Measurements from ENCODE around the gene MAP2K5. TPM values are rescaled to one million over a fixed set of nuclear protein-coding genes. Genes with fewer than 3 reads are reported as not detected.

MAP2K5 gene
- total RNA-seq, 6 experiments from 2014 or later: 5.0 to 11.6 (median 8.8) TPM

DNA sequence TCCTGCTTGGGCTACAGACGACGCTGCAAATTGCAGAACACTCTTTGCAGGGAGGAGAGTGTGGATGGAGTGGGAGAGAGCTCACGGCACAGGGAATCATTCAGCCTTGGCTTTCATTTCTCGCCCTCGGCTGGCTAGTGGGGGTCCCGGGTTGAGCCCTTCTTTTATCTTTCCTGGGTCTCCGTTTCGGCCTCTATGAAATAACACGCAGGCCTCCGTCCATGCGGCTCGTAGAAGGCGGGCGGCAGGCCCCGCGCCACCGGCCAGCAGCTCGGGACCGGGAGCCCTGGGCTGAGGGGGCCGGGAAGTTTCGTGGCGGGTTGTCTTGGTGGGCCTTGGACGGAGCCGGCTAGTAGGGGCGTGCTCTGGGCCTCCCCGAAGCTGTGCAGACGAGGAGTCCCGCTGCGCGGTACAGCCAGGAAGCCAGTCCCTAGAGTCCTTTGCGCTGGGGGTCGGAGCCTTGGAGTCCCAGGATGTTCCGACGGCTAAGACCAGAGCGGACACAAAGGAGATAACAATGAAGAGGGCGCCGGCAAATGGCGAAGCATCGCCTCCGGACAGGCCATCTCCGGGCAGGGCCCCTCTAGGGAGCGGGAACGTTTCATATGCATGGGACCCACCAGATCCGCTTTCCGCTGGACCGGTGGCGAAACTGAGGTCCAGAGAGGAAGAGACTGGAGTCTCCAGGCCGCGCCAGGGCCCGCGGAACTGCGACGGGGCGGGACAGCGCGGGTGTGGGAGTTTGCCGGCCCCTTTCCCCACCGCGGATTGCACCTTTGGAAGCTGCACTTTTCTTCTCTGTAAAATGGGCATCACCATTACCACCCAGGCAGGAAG, 293.0 kb downstream of the MAP2K5 start:
- H3K9me3 ChIP-seq: no peaks in the 10 kb centered on the region
- WGBS (ENCODE audit: insufficient coverage, low coverage, low lambda C conversion rate, missing lambda C conversion rate): 6% methylated on average over 24 of the region's 59 CpGs
- peak overlapping the region; percentile 22 to 29 (median 28) for H3K4me3 ChIP-seq
- DNase-seq (no peak), ATAC-seq (no peak)
- TF ChIP-seq POLR2A (IDR thresholded peaks at IDR 0.05): no peak
- TF ChIP-seq, protein P1, sequence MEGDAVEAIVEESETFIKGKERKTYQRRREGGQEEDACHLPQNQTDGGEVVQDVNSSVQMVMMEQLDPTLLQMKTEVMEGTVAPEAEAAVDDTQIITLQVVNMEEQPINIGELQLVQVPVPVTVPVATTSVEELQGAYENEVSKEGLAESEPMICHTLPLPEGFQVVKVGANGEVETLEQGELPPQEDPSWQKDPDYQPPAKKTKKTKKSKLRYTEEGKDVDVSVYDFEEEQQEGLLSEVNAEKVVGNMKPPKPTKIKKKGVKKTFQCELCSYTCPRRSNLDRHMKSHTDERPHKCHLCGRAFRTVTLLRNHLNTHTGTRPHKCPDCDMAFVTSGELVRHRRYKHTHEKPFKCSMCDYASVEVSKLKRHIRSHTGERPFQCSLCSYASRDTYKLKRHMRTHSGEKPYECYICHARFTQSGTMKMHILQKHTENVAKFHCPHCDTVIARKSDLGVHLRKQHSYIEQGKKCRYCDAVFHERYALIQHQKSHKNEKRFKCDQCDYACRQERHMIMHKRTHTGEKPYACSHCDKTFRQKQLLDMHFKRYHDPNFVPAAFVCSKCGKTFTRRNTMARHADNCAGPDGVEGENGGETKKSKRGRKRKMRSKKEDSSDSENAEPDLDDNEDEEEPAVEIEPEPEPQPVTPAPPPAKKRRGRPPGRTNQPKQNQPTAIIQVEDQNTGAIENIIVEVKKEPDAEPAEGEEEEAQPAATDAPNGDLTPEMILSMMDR (IDR thresholded peaks at IDR 0.05): no peak
- peaks cover 2 to 39% of the 10 kb centered on the region in 2 donors for H3K27me3 ChIP-seq
- intact Hi-C loops (cut with DNase I): loop anchor here in 1 of 2 donors (10.0 kb wide), 2 partner anchors 331 to 371 kb away; no protein-coding TSS in a partner anchor
- H3K27ac ChIP-seq: no peak overlapping the region
- H3K4me1 ChIP-seq: peaks cover 0 to 50% (median 25%) of the 10 kb centered on the region in 4 donors
- no peaks in the 10 kb centered on the region for H3K36me3 ChIP-seq

DNA sequence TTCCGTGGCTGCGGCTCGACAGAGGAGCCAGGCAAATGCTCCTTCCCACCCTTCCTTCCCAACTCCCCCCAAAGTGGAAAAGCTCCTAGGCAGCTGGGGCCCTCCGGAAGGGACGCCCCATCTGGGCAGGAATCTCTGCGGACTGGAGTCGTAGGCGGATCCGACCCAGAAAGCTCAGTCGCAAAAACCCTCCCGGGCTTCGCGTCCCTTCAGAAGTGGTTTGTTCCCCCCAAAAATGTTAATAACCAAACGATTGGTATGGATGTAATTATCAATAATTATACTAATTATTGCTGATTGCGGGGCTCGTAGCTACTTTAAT, 293.6 kb downstream of the MAP2K5 start:
- no peak for TF ChIP-seq POLR2A (IDR thresholded peaks at IDR 0.05)
- 12% methylated on average over 11 of the region's 16 CpGs for WGBS (ENCODE audit: insufficient coverage, low coverage, low lambda C conversion rate, missing lambda C conversion rate)
- ATAC-seq: no peak
- no peak overlapping the region for H3K27ac ChIP-seq
- H3K27me3 ChIP-seq: peaks cover 0 to 34% of the 10 kb centered on the region in 2 donors
- no peak for DNase-seq
- no peaks in the 10 kb centered on the region for H3K9me3 ChIP-seq
- intact Hi-C loops (cut with DNase I): loop anchor here in 1 of 2 donors (10.0 kb wide), 2 partner anchors 331 to 371 kb away; no protein-coding TSS in a partner anchor
- peak overlapping the region; percentile 22 to 29 (median 28) for H3K4me3 ChIP-seq
- H3K4me1 ChIP-seq: peaks cover 0 to 50% (median 25%) of the 10 kb centered on the region in 4 donors
- H3K36me3 ChIP-seq: no peaks in the 10 kb centered on the region

DNA sequence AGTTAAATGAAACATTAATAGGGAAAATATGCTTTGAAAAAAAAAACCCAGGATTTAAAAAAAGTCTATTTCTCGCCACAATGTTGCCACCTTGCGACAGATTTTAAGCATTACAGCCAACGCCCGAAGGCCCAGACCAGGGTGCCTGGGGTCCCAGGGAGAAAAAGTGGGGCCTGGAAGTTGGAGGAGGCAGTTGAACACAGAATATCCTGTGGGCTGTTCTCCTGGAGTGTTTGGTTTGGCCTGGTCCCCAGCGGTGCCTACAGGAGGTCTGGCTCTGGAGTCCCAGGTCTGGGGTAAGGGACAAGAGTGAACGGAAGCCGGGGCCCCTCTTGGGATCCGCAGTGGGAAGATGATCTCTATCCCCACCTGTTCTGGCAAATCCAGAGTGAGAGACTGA, 294.0 kb downstream of the MAP2K5 start:
- ATAC-seq: no peak
- Histone ChIP-seq H3K27me3 (peaks cover 0 to 30% of the 10 kb centered on the region in 2 donors), H3K27ac (no peak overlapping the region), H3K36me3 (no peaks in the 10 kb centered on the region), H3K4me1 (peaks cover 0 to 50% (median 25%) of the 10 kb centered on the region in 4 donors), H3K9me3 (no peaks in the 10 kb centered on the region), H3K4me3 (peak overlapping the region; percentile 22 to 29 (median 28))
- TF ChIP-seq POLR2A (IDR thresholded peaks at IDR 0.05): no peak
- TF ChIP-seq, protein P1 (IDR thresholded peaks at IDR 0.05): peak; percentile 51 to 80 (median 78)
- intact Hi-C loops (cut with DNase I): loop anchor here in 1 of 2 donors (10.0 kb wide), 2 partner anchors 332 to 372 kb away; no protein-coding TSS in a partner anchor
- 0% methylated on average over 4 of the region's 8 CpGs for WGBS (ENCODE audit: insufficient coverage, low coverage, low lambda C conversion rate, missing lambda C conversion rate)
- no peak for DNase-seq

DNA sequence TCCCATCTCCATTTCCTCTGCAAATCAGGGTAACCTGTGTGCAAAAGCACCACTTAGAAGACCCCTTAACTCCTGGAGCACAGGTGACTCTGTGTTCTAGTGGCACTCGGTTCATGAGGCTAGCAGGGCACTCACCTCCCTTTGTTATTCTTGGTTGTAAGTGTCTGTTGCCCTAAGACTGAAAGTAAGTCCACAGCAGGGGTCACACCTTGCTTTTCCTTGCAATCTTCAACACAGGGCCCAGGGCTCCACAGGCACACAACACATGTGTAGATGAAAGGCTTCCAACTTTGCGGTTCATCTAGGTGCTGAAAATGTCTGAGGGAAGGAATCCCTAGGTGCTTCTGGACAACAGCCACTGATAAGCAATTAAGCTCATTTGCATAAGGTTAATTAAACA, 294.5 kb downstream of the MAP2K5 start:
- H3K27ac ChIP-seq: no peak overlapping the region
- intact Hi-C loops (cut with DNase I): loop anchor here in 1 of 2 donors (10.0 kb wide), 2 partner anchors 332 to 372 kb away; no protein-coding TSS in a partner anchor

More for the DNA sequence above, 294.5 kb downstream of the MAP2K5 start:
- TF ChIP-seq POLR2A (IDR thresholded peaks at IDR 0.05): no peak
- TF ChIP-seq, protein P1 (IDR thresholded peaks at IDR 0.05): no peak
- no peak for DNase-seq
- Histone ChIP-seq H3K4me3 (no peak overlapping the region), H3K4me1 (peaks cover 0 to 50% (median 25%) of the 10 kb centered on the region in 4 donors), H3K36me3 (no peaks in the 10 kb centered on the region), H3K9me3 (no peaks in the 10 kb centered on the region), H3K27me3 (peaks cover 0 to 29% of the 10 kb centered on the region in 2 donors)
- no peak for ATAC-seq
- no CpG with 5 or more reads among the region's 2 CpGs for WGBS (ENCODE audit: insufficient coverage, low coverage, low lambda C conversion rate, missing lambda C conversion rate)

Measured in right lobe of liver (tissue), 6 donors.